ENCODE results near the gene GALNT10.

DNA sequence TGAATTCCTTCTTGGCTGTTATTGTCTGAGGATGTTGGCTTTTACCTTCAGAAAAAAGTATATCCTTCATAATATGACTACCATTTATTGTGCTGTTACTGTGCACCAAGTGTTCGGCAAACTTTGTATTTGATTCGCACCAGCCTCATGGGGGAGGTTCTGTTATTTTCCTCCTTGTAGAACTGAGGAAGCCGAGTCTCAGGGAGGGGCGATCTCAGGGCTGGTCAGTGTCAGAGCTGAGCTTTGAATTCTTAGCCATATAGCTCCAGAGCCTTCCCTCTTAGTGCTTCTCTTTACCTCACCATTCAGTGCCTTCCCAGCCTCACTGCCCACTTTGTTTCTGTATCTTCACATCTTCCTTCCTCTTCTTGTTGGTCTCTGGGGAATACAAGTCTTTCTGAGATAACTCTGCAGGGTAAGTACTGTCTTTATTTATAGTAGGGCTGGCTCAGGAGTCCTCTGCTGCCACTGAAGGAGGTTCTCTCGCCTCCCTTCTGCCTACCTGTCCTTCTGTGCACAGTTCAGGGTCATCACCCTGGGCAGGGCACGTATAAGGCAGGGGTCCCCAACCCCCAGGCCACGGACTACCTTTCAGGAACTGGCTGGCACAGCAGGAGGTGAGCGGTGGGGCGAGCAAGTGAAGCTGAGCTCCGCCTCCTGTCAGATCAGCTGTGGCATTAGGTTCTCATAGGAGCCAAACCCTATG is 48.4 kb downstream of the GALNT10 start:
- TF ChIP-seq, protein P1, sequence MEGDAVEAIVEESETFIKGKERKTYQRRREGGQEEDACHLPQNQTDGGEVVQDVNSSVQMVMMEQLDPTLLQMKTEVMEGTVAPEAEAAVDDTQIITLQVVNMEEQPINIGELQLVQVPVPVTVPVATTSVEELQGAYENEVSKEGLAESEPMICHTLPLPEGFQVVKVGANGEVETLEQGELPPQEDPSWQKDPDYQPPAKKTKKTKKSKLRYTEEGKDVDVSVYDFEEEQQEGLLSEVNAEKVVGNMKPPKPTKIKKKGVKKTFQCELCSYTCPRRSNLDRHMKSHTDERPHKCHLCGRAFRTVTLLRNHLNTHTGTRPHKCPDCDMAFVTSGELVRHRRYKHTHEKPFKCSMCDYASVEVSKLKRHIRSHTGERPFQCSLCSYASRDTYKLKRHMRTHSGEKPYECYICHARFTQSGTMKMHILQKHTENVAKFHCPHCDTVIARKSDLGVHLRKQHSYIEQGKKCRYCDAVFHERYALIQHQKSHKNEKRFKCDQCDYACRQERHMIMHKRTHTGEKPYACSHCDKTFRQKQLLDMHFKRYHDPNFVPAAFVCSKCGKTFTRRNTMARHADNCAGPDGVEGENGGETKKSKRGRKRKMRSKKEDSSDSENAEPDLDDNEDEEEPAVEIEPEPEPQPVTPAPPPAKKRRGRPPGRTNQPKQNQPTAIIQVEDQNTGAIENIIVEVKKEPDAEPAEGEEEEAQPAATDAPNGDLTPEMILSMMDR (IDR thresholded peaks at IDR 0.05), result no peak
- TF ChIP-seq RAD21 (IDR thresholded peaks at IDR 0.05; ENCODE audit: low read length) (no peak), EP300 (IDR thresholded peaks at IDR 0.05; ENCODE audit: borderline replicate concordance in 1 of 2, low read depth in 1 of 2, low read length in 1 of 2) (no peak), GABPA (IDR thresholded peaks at IDR 0.05; ENCODE audit: low read depth) (no peak), RFX5 (IDR thresholded peaks at IDR 0.05; ENCODE audit: low read length) (no peak), GATA2 (CRISPR knock-in tag; IDR thresholded peaks at IDR 0.05) (no peak), CHD2 (IDR thresholded peaks at IDR 0.05; ENCODE audit: low read length, partially characterized antibody) (no peak), SIN3A (IDR thresholded peaks at IDR 0.05; ENCODE audit: borderline replicate concordance, low read depth, low read length) (no peak)
- TF ChIP-seq, protein P2, sequence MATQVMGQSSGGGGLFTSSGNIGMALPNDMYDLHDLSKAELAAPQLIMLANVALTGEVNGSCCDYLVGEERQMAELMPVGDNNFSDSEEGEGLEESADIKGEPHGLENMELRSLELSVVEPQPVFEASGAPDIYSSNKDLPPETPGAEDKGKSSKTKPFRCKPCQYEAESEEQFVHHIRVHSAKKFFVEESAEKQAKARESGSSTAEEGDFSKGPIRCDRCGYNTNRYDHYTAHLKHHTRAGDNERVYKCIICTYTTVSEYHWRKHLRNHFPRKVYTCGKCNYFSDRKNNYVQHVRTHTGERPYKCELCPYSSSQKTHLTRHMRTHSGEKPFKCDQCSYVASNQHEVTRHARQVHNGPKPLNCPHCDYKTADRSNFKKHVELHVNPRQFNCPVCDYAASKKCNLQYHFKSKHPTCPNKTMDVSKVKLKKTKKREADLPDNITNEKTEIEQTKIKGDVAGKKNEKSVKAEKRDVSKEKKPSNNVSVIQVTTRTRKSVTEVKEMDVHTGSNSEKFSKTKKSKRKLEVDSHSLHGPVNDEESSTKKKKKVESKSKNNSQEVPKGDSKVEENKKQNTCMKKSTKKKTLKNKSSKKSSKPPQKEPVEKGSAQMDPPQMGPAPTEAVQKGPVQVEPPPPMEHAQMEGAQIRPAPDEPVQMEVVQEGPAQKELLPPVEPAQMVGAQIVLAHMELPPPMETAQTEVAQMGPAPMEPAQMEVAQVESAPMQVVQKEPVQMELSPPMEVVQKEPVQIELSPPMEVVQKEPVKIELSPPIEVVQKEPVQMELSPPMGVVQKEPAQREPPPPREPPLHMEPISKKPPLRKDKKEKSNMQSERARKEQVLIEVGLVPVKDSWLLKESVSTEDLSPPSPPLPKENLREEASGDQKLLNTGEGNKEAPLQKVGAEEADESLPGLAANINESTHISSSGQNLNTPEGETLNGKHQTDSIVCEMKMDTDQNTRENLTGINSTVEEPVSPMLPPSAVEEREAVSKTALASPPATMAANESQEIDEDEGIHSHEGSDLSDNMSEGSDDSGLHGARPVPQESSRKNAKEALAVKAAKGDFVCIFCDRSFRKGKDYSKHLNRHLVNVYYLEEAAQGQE (IDR thresholded peaks at IDR 0.05; ENCODE audit: low read depth, low read length), result no peak
- TF ChIP-seq, protein P3, sequence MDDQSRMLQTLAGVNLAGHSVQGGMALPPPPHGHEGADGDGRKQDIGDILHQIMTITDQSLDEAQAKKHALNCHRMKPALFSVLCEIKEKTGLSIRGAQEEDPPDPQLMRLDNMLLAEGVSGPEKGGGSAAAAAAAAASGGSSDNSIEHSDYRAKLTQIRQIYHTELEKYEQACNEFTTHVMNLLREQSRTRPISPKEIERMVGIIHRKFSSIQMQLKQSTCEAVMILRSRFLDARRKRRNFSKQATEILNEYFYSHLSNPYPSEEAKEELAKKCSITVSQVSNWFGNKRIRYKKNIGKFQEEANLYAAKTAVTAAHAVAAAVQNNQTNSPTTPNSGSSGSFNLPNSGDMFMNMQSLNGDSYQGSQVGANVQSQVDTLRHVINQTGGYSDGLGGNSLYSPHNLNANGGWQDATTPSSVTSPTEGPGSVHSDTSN (IDR thresholded peaks at IDR 0.05), result no peak
- TF ChIP-seq, protein P4, sequence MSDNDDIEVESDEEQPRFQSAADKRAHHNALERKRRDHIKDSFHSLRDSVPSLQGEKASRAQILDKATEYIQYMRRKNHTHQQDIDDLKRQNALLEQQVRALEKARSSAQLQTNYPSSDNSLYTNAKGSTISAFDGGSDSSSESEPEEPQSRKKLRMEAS (IDR thresholded peaks at IDR 0.05; ENCODE audit: low read depth), result no peak
